NCI-H446 treated with DMSO at 0.1 percent for 48 hours (cell line): ENCODE measurements around the gene SHQ1.
"Not testable (repeated sequence)": the region's sequence is repeated elsewhere in the genome, so short reads cannot be mapped to it uniquely, and the experiment has no call there.

Source experiments
- DNase-seq: peaks from one replicate; lab custom pipeline; 2025; lab: John Stamatoyannopoulos, UW

Gene SHQ1

GRCh38 chr3:72719137-72719536 lies 129.1 kb downstream of the SHQ1 start:
- no peak for DNase-seq

- DNase-seq, result not testable (repeated sequence)
Observed at GRCh38 chr3:72714135-72714534, 134.1 kb downstream of the SHQ1 start.

- not testable (repeated sequence) for DNase-seq
Observed at GRCh38 chr3:72710471-72710870, 137.8 kb downstream of the SHQ1 start.

- DNase-seq, result no peak
Observed at GRCh38 chr3:72708441-72708840, 139.8 kb downstream of the SHQ1 start.

GRCh38 chr3:72702997-72703396 lies 145.2 kb downstream of the SHQ1 start:
- DNase-seq, result no peak

GRCh38 chr3:72702390-72702789 lies 145.9 kb downstream of the SHQ1 start:
- no peak for DNase-seq

GRCh38 chr3:72700106-72700505 lies 148.1 kb downstream of the SHQ1 start:
- DNase-seq, result no peak

GRCh38 chr3:72699631-72700030 lies 148.6 kb downstream of the SHQ1 start:
- DNase-seq, result no peak
